ENCODE results near the gene PTEN.

DNA sequence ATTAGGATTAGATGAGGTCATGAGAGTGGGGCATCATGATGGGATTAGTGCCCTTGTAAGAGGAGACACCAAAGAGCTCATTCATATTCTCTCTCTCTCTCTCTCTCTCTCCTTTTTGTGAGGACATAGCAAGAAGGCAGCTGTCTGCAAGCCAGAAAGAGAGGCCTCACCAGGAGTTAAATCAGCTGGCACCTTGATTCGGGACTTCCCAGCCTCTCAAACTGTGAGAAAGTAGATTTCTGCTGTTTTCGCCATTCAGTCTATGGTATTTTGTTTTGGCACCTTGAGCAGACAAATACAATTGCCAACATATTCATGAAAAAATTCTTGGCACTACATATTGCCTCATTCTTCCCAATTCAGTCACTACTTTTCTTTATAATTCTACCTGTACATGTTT lies 24.8 kb upstream of the PTEN start:
- no peak for TF ChIP-seq YY1 (IDR thresholded peaks at IDR 0.05; ENCODE audit: insufficient read depth, insufficient read length)
- TF ChIP-seq SUZ12 (IDR thresholded peaks at IDR 0.05; ENCODE audit: extremely low read depth, insufficient read depth, insufficient read length): no peak
- TF ChIP-seq ZNF274 (IDR thresholded peaks at IDR 0.05; ENCODE audit: low read depth, low read length): no peak
